HG03025 (cell line): ENCODE results near the gene PXT1.
"Not testable (repeated sequence)": the region's sequence is repeated elsewhere in the genome, so short reads cannot be mapped to it uniquely, and the experiment has no call there.

ENCODE experiments used
- ATAC-seq: cut with Tn5 transposase; IDR thresholded peaks from one replicate; pipeline ENCODE4 v1.9.1; 2021; ENCODE audit warnings: mild to moderate bottlenecking, moderate library complexity; ENCODE audit not compliant: unreplicated experiment, low FRiP score

Gene PXT1

GRCh38 chr6:36372088-36372487 is 70.6 kb downstream of the PXT1 start:
- no peak for ATAC-seq

GRCh38 chr6:36371211-36371610 is 71.4 kb downstream of the PXT1 start:
- ATAC-seq, result no peak

GRCh38 chr6:36370638-36371037 is 72.0 kb downstream of the PXT1 start:
- ATAC-seq, result no peak

- ATAC-seq, result no peak
Observed at GRCh38 chr6:36368921-36369865, 73.5 kb downstream of the PXT1 start.

GRCh38 chr6:36368421-36368820 is 74.2 kb downstream of the PXT1 start:
- ATAC-seq, result no peak

GRCh38 chr6:36367743-36368142 is 74.9 kb downstream of the PXT1 start:
- no peak for ATAC-seq

- no peak for ATAC-seq
Observed at GRCh38 chr6:36364669-36365479, 77.8 kb downstream of the PXT1 start.

GRCh38 chr6:36364061-36364635 is 78.5 kb downstream of the PXT1 start:
- ATAC-seq, result not testable (repeated sequence)

GRCh38 chr6:36363371-36363752 is 79.3 kb downstream of the PXT1 start:
- not testable (repeated sequence) for ATAC-seq

- no peak for ATAC-seq
Observed at GRCh38 chr6:36362551-36363370, 79.9 kb downstream of the PXT1 start.

GRCh38 chr6:36361071-36361470 is 81.6 kb downstream of the PXT1 start:
- no peak for ATAC-seq

- no peak for ATAC-seq
Observed at GRCh38 chr6:36360241-36361054, 82.2 kb downstream of the PXT1 start.

- no peak for ATAC-seq
Observed at GRCh38 chr6:36358226-36358915, 84.3 kb downstream of the PXT1 start.

- no peak for ATAC-seq
Observed at GRCh38 chr6:36357872-36358225, 84.8 kb downstream of the PXT1 start.

GRCh38 chr6:36355819-36356218 is 86.8 kb downstream of the PXT1 start:
- ATAC-seq, result no peak

- no peak for ATAC-seq
Observed at GRCh38 chr6:36353411-36353915, 89.2 kb downstream of the PXT1 start.

GRCh38 chr6:36352477-36353157 is 90.0 kb downstream of the PXT1 start:
- ATAC-seq, result no peak
